Measurements from ENCODE around the gene JOSD1.

JOSD1 gene

GRCh38 chr22:38710866-38711265 lies 10.1 kb upstream of the JOSD1 start:
- no peak for DNase-seq

GRCh38 chr22:38710351-38710750 lies 9.6 kb upstream of the JOSD1 start:
- no peak for DNase-seq

GRCh38 chr22:38709306-38709705 lies 8.6 kb upstream of the JOSD1 start:
- DNase-seq = no peak

DNA sequence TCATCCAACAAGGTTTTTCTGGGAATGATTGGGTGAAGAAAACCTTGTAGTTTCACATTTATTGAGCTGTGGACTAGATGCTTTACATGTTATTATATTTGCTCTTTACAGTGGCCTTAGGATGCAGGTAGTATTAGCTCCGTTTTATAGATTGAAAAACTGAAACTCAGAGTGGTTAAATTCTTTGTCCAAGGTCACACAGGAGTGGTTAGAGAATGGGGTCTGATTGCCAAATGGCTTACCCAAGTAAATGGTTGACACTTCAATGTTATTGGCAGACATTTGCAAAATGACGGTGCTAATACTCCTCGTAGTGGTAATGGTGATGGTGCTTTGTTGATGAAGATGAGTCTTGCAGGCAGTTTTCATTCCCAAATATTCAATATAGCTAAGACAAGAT lies 7.2 kb upstream of the JOSD1 start:
- no peak for DNase-seq

DNA sequence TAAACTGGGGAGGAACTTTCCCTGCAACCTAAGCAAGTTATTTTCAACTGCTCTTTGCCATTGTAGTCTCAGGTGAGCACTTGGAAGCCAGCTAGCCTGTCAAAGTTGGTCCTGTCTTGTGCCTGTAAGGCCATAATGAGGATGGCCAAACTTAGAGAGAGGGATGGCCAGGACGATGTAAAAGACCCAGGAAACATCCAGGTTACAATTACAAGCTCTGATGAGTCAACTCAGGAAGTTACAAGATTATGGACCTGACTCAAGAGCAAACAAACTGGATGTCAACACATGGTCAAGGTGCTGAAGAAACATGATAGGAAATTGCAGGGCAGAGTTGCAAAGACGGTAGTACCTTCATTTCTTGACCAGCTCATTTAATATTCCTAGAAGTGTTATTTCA lies 6.6 kb upstream of the JOSD1 start:
- DNase-seq = no peak

DNA sequence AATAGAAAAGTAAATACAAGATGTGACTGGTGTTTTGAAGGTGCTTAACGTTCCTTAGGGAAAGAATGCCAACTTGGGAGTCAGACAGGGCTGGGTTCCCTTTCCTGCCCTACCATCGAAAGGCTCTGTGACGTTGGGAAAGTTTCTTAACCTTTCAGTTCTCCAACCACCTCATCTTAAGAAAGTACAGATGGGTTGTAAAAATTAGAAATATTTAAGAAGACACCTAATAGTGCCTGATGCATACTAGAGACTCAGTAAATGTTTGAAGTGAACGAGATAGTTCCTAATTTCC lies 6.1 kb upstream of the JOSD1 start:
- DNase-seq = no peak

GRCh38 chr22:38706101-38706900 lies 5.6 kb upstream of the JOSD1 start:
- no peak for DNase-seq

DNA sequence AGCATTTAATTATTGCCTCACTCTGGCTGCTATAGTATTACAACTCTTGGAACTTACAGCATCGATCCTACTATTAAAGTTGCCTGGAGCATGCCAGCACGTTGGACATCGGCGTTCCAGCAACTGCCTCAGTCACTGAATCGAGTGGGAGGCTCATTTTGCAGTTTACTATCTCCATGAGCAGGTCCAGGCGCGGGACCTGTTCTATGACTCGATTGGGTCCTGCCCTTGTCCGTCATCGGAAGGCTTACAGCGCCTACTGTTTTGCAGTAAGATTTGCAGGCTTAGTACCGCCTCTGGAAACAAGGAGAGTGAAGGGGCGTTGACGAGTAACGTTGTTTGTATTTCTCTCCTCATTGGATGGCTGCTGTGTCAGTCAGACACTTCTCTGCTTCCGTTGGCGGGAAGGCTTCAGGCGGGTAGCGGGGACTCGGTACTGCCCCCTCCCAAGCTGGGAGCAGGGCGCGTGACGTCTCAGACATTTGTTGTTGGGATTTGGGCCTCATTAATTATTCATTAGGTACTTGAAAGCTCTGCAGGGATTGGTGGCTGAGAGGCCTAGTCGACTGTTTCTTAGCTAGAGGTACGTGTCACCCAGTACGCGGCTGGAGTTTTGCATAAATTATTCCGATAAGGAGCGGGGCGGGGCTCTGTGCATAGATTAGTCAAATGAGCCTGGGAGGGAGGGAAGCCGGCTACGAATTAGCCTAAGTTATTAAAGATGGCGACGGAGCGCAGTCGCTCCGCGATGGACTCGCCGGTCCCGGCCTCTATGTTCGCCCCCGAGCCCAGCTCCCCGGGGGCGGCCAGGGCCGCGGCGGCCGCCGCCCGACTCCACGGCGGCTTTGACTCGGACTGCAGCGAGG lies 4.7 kb upstream of the JOSD1 start, which contains the start of gene GTPBP1:
TSS of gene GTPBP1 (plus strand) at position 710 of the 866 bp plus-strand sequence. CDS start at position 722, 12 bp downstream.
- DNase-seq = peak; percentile 97

DNA sequence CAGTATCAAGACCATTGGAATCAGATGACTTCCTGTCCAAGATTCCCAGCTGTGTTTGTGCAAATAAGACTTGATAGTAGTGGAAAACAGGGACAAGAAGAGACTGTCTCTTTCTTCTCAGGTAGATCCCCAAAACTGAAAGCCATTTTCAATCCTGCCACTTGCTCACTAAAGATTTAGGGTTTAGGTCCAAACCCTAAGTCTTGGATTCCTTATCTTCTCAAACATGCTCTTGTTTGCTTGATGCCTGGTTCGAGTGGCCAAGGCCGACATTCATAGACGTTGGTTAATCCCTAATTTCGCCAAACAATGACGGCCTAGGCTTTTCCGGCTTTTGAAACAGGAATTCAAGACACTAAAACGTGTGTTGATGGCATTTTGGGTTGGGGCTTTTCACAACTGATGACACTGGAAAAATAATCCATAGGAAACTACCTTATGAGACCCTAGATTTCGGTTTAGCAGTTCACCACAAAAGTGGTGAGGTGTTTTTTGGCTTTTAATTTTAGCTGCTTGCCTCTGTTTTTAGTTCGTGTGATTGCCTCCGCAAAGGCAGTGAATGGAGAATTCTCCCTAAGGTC lies 4.0 kb upstream of the JOSD1 start:
- no peak for DNase-seq

DNA sequence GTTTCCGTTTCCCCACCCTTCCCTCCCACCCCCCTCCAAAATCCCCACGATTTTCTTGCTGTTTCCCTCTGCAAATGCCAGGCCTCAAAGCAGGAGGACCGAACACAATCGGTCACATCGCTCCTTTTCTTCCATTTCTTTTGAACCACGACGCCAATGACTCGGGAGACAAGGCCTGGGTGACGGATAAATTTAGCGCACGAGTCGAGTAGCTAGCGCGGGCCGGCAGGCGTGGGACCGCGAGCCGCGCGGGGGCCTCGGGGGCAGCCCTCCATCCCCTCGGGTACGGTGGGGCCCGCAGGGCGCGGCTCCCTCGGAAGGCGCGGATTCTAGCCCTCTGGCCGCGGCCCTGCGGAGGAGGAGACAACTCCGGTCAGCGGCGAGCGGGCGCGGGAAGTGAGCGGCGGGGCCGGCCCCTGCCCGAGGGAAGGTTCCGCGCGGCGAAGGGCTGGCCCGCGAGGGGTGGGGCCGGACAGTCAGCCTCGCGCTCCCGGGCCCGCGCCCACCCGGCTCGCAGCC lies 414 bp downstream of the JOSD1 start:
- DNase-seq = no peak

GRCh38 chr22:38699784-38700183 lies 959 bp downstream of the JOSD1 start:
- DNase-seq = no peak

GRCh38 chr22:38699143-38699542 lies 1.6 kb downstream of the JOSD1 start:
- no peak for DNase-seq

GRCh38 chr22:38698407-38699094 lies 2.2 kb downstream of the JOSD1 start:
- no peak for DNase-seq

DNA sequence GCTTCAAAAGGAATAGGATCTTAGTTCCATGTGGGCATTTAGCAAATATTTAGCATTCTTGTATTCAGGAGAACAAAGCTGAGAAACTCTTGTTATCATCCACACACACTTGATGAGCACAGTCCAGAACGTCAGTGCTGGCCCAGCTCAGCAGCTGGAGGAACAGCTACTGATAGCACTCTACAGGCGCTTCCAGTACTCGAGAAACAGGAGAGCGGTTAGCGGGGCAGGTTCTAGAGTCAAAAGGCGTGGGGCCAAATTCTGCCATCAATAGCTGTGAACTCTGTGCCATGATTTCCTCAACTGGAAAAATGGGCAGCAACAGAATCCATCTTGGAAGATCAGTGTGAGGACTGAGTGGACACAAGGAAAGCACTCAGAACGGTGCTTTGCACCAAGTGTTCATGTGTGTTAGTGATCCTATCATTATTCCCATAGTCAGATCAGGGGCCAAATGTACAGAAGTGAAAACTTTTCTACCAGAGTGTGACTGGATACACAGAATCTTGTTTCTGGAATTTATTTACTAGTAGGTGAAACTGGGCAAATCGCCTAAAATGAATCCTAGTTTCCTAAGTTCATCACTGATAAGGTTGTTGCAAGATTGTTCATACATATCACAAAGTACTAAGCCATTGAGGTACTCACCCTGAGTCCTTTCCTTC lies 3.2 kb downstream of the JOSD1 start:
- no peak for DNase-seq

DNA sequence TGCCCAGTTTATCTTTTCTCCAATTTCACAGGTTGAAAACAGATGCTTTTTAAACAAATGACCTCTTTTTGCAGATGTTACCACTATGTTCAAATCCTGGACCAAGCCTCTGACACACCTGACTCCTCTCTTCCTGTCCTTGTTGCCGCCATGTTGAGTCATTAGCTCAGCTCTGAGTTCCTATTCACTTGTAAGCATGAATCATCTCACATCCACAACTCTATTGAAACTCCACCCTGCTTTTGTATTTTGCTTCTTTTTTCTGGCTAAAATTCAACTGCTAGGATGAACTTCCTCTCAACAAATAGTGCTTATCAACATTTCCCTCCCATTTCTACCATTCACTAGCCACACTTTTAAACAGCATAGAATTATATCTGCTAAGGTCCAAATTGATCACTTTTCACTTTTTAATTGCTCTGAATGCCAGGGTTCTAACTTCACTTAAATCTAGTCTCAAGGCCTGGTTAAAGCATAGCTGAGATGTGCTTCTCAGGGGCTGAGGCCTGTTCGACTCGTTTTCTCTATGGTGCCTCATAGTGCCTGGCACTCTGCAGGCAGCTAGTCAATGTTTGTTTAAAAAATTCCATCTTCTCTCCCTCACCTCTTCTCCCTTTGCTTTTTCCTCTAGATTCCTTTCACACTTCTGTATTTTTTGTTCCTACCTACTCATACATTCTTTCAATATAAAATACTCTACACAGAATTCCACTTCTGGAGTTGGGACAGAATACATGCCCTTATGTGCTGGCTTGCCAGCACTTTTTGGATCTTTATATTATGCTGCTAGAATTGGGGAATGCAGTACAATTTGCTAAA lies 3.9 kb downstream of the JOSD1 start:
- DNase-seq = no peak

GRCh38 chr22:38694940-38695339 lies 5.8 kb downstream of the JOSD1 start:
- DNase-seq = no peak

GRCh38 chr22:38694049-38694448 lies 6.7 kb downstream of the JOSD1 start:
- no peak for DNase-seq

DNA sequence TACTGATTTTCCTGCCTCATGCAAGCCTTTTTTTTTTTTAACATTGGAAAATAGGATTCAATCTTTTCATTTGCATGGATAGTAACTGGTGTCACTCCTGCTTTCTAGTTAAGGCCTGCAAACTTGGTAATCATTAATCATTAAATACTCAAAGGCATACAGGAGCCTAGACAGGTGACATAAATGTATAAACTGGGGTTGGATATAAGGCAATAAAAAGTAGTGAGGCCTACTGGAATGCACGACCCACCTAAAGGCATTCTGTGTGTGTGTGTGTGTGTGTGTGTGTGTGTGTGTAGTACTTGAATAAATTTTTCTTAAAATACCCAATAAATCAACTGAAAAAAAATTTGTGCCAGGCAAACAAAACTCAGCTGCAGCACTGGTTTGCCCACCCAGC lies 11.1 kb downstream of the JOSD1 start:
- DNase-seq = no peak

GRCh38 chr22:38685761-38686160 lies 15.0 kb downstream of the JOSD1 start:
- DNase-seq = no peak

- no peak for DNase-seq
Observed at GRCh38 chr22:38684895-38685294, 15.8 kb downstream of the JOSD1 start.

- peak; percentile 32 for DNase-seq
Observed at GRCh38 chr22:38681582-38682335, 19.0 kb downstream of the JOSD1 start, which contains the start of gene TOMM22. Gene TOMM22, plus strand, starts transcription at chr22:38681957. Its CDS starts 22 bp downstream, at chr22:38681979.
